ENCODE data around the gene ELF1. TPM values are rescaled to one million over a fixed set of nuclear protein-coding genes. Genes with fewer than 3 reads are reported as not detected.

ELF1 gene
- polyA plus RNA-seq, 1 experiment = 46.8 TPM

GRCh38 chr13:40983259-40983658, 35.9 kb downstream of the ELF1 start:
- POLR2A ChIA-PET = no interaction called here
- CTCF ChIA-PET = no interaction called here
- TF ChIP-seq, protein P1, sequence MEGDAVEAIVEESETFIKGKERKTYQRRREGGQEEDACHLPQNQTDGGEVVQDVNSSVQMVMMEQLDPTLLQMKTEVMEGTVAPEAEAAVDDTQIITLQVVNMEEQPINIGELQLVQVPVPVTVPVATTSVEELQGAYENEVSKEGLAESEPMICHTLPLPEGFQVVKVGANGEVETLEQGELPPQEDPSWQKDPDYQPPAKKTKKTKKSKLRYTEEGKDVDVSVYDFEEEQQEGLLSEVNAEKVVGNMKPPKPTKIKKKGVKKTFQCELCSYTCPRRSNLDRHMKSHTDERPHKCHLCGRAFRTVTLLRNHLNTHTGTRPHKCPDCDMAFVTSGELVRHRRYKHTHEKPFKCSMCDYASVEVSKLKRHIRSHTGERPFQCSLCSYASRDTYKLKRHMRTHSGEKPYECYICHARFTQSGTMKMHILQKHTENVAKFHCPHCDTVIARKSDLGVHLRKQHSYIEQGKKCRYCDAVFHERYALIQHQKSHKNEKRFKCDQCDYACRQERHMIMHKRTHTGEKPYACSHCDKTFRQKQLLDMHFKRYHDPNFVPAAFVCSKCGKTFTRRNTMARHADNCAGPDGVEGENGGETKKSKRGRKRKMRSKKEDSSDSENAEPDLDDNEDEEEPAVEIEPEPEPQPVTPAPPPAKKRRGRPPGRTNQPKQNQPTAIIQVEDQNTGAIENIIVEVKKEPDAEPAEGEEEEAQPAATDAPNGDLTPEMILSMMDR (IDR thresholded peaks at IDR 0.05; ENCODE audit: low read depth, low read length) = no peak
- H3K27ac ChIP-seq (ENCODE audit: low read depth, low read length) = no peak overlapping the region
- no peaks in the 10 kb centered on the region for H3K27me3 ChIP-seq (ENCODE audit: control insufficient read depth, insufficient read depth, low read length)
- H3K9me3 ChIP-seq (ENCODE audit: control insufficient read depth, insufficient read depth, low read length) = no peaks in the 10 kb centered on the region
- DNase-seq (ENCODE audit: low read depth, low spot score) = no peak
- H3K4me3 ChIP-seq (ENCODE audit: low read depth, low read length) = no peak overlapping the region

- Histone ChIP-seq H3K27ac (ENCODE audit: low read depth, low read length) (no peak overlapping the region), H3K4me3 (ENCODE audit: low read depth, low read length) (no peak overlapping the region), H3K9me3 (ENCODE audit: control insufficient read depth, insufficient read depth, low read length) (no peaks in the 10 kb centered on the region), H3K27me3 (ENCODE audit: control insufficient read depth, insufficient read depth, low read length) (no peaks in the 10 kb centered on the region)
- no peak for DNase-seq (ENCODE audit: low read depth, low spot score)
- POLR2A ChIA-PET = no interaction called here
- TF ChIP-seq, protein P1 (IDR thresholded peaks at IDR 0.05; ENCODE audit: low read depth, low read length) = no peak
- CTCF ChIA-PET = no interaction called here
These were observed 36.3 kb downstream of the ELF1 start for GRCh38 chr13:40982772-40983171.

GRCh38 chr13:40981949-40982348, 37.2 kb downstream of the ELF1 start:
- CTCF ChIA-PET = no interaction called here
- H3K4me3 ChIP-seq (ENCODE audit: low read depth, low read length) = no peak overlapping the region
- TF ChIP-seq, protein P1 (IDR thresholded peaks at IDR 0.05; ENCODE audit: low read depth, low read length) = no peak
- POLR2A ChIA-PET = no interaction called here
- H3K27me3 ChIP-seq (ENCODE audit: control insufficient read depth, insufficient read depth, low read length) = no peaks in the 10 kb centered on the region
- H3K9me3 ChIP-seq (ENCODE audit: control insufficient read depth, insufficient read depth, low read length) = no peaks in the 10 kb centered on the region
- DNase-seq (ENCODE audit: low read depth, low spot score) = no peak
- H3K27ac ChIP-seq (ENCODE audit: low read depth, low read length) = no peak overlapping the region

DNA sequence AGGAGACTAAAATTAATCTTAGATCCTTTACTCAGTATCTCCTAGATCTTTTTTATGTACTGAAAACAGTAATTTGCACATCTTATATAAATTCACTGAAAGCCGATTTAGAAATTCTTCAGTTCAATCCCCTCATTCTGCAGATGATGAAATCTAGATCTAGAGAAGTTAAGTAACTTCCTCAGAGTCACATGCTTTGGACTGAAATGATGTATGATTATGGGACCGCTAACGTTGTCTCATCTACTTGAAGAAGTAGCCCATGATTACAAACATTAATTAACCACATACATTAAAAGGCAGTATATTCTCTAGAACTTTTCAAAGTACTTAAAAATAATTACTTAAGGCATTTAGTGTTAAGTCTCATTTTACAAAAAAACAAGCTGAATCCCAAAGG, 37.8 kb downstream of the ELF1 start:
- POLR2A ChIA-PET = no interaction called here
- CTCF ChIA-PET = interaction anchor here (0.7 kb wide), 1 partner anchor 204 kb away, joined by 4 read pairs; no protein-coding TSS in a partner anchor

DNA sequence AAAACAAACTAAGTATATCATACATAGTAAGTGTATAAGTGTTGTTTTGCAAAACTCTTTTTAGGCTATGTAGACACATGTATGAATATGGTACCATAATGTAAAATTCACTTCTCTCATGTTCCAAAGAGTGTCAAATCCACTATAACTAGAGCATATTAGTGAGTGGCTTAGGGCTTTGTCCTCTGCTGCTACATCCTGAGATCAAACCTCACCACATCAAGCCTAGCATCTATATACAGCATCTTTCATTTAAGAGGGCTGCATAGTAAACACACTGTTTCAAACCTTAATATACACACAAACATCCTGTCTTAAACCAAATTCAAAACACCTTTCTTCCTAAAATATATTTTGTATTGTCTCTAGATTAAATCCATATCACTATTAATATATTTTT, 38.7 kb downstream of the ELF1 start:
- CTCF ChIA-PET = interaction anchor here (0.7 kb wide), 1 partner anchor 203 kb away, joined by 4 read pairs; no protein-coding TSS in a partner anchor
- Histone ChIP-seq H3K27me3 (ENCODE audit: control insufficient read depth, insufficient read depth, low read length) (no peaks in the 10 kb centered on the region), H3K9me3 (ENCODE audit: control insufficient read depth, insufficient read depth, low read length) (no peaks in the 10 kb centered on the region), H3K27ac (ENCODE audit: low read depth, low read length) (no peak overlapping the region), H3K4me3 (ENCODE audit: low read depth, low read length) (no peak overlapping the region)
- POLR2A ChIA-PET = no interaction called here
- TF ChIP-seq, protein P1 (IDR thresholded peaks at IDR 0.05; ENCODE audit: low read depth, low read length) = no peak
- DNase-seq (ENCODE audit: low read depth, low spot score) = no peak

More for the DNA sequence above, 37.8 kb downstream of the ELF1 start:
- TF ChIP-seq, protein P1 (IDR thresholded peaks at IDR 0.05; ENCODE audit: low read depth, low read length) = no peak
- H3K27me3 ChIP-seq (ENCODE audit: control insufficient read depth, insufficient read depth, low read length) = no peaks in the 10 kb centered on the region
- H3K9me3 ChIP-seq (ENCODE audit: control insufficient read depth, insufficient read depth, low read length) = no peaks in the 10 kb centered on the region
- no peak overlapping the region for H3K4me3 ChIP-seq (ENCODE audit: low read depth, low read length)
- no peak overlapping the region for H3K27ac ChIP-seq (ENCODE audit: low read depth, low read length)
- DNase-seq (ENCODE audit: low read depth, low spot score) = no peak
